AG04450 (cell line): Measurements from ENCODE around the gene LETM1. TPM values are rescaled to one million over a fixed set of nuclear protein-coding genes. Genes with fewer than 3 reads are reported as not detected.

ENCODE experiments used
- CTCF ChIA-PET: fragments of 300-600, 350-600 bp; formaldehyde crosslinking; extraction: SDS; loops from one replicate; lab custom pipeline; 2022; ENCODE audit warnings: antibody characterized with exemption, inconsistent platforms; lab: Charles Lee
- POLR2A ChIA-PET: fragments of 350-600 bp; formaldehyde crosslinking; extraction: SDS; loops from one replicate; lab custom pipeline; 2021; ENCODE audit warnings: antibody characterized with exemption, inconsistent platforms; lab: Yijun Ruan, JAX
- DNase-seq: peaks from one replicate; pipeline ENCODE4 v3.0.0-alpha.2; 2011; ENCODE audit warnings: low read depth, low spot score
- H3K27ac ChIP-seq: one replicate; pipeline ENCODE4 v1.5.1; 2012; ENCODE audit warnings: low read depth, low read length, control low read depth
- H3K27me3 ChIP-seq: one replicate; pipeline ENCODE4 v1.6.0; 2012; ENCODE audit warnings: low read length; ENCODE audit not compliant: control insufficient read depth, insufficient read depth
- H3K4me3 ChIP-seq: 2 replicates; pipeline ENCODE4 v1.5.1; 2011; ENCODE audit warnings: mild to moderate bottlenecking, low read depth, low read length, control low read depth
- H3K9me3 ChIP-seq: 2 replicates; pipeline ENCODE4 v1.5.1; 2012; ENCODE audit warnings: low read length; ENCODE audit not compliant: control insufficient read depth, insufficient read depth
- polyA plus RNA-seq: library from polyadenylated mRNA; depleted of rRNA; stranded (reverse); fragments of >200 nt; gene quantifications from 2 replicates; pipeline ENCODE4 v1.2.3, GENCODE V29; 2011
- TF ChIP-seq, protein P1 (sequence below): IDR thresholded peaks from 2 replicates; pipeline ENCODE4 v1.5.1; 2011; ENCODE audit warnings: low read depth, low read length, control low read depth, inconsistent platforms

LETM1 gene
- polyA plus RNA-seq, 1 experiment: 11.9 TPM

DNA sequence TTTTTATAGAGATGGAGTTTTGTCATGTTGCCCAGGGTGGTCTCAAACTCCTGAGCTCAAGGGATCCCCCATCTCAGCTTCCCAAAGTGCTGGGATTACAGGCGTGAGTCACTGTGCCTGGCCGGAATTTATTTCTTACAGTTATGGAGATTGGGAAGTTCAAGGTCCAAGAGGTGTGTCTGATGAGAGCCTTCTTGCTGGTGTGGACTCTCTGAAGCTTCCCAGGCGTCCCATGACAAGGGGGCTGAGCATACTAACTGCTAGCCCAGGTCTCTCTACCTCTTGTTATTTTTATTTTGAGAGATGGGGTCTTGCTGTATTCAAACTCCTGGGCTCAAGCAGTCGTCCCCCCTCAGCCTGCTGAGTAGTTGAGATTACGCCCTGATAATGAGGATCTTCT lies 12.3 kb upstream of the LETM1 start:
- ChIA-PET CTCF (interaction anchor here (1.1 kb wide), 1 partner anchor 9 kb away, joined by 4 read pairs; no protein-coding TSS in a partner anchor), POLR2A (interaction anchor here (0.7 kb wide), 1 partner anchor 136 kb away, joined by 7 read pairs; no protein-coding TSS in a partner anchor)
- no peaks in the 10 kb centered on the region for H3K27me3 ChIP-seq
- no peak for DNase-seq
- no peak overlapping the region for H3K27ac ChIP-seq
- H3K9me3 ChIP-seq: no peaks in the 10 kb centered on the region
- TF ChIP-seq, protein P1, sequence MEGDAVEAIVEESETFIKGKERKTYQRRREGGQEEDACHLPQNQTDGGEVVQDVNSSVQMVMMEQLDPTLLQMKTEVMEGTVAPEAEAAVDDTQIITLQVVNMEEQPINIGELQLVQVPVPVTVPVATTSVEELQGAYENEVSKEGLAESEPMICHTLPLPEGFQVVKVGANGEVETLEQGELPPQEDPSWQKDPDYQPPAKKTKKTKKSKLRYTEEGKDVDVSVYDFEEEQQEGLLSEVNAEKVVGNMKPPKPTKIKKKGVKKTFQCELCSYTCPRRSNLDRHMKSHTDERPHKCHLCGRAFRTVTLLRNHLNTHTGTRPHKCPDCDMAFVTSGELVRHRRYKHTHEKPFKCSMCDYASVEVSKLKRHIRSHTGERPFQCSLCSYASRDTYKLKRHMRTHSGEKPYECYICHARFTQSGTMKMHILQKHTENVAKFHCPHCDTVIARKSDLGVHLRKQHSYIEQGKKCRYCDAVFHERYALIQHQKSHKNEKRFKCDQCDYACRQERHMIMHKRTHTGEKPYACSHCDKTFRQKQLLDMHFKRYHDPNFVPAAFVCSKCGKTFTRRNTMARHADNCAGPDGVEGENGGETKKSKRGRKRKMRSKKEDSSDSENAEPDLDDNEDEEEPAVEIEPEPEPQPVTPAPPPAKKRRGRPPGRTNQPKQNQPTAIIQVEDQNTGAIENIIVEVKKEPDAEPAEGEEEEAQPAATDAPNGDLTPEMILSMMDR: no peak
- no peak overlapping the region for H3K4me3 ChIP-seq

DNA sequence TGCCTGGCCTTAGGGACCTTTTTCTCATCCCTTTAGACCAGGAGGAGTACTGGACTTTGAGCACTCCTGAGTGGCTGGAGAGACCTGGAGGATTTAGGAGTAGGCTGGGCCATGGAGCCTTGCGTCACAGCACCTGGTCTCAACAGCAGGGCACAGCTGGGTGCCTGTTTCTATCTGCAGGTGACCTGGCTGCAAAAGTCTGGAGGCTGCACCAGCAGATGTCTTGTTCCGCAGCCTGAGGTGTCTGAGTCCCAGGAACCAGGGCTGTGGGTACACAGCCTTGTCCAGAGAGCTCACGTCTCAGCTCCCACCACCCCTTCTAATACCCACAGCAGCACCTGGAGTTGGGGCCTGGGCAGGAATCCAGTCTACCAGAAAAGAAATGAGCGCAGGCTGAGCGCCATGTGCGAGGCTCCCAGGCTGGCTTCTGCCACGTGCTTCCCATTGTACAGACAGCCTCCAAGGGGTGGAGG lies 10.3 kb upstream of the LETM1 start:
- Histone ChIP-seq H3K9me3 (no peaks in the 10 kb centered on the region), H3K4me3 (no peak overlapping the region), H3K27me3 (no peaks in the 10 kb centered on the region), H3K27ac (no peak overlapping the region)
- CTCF ChIA-PET: no interaction called here
- DNase-seq: no peak
- POLR2A ChIA-PET: no interaction called here
- TF ChIP-seq, protein P1: no peak

DNA sequence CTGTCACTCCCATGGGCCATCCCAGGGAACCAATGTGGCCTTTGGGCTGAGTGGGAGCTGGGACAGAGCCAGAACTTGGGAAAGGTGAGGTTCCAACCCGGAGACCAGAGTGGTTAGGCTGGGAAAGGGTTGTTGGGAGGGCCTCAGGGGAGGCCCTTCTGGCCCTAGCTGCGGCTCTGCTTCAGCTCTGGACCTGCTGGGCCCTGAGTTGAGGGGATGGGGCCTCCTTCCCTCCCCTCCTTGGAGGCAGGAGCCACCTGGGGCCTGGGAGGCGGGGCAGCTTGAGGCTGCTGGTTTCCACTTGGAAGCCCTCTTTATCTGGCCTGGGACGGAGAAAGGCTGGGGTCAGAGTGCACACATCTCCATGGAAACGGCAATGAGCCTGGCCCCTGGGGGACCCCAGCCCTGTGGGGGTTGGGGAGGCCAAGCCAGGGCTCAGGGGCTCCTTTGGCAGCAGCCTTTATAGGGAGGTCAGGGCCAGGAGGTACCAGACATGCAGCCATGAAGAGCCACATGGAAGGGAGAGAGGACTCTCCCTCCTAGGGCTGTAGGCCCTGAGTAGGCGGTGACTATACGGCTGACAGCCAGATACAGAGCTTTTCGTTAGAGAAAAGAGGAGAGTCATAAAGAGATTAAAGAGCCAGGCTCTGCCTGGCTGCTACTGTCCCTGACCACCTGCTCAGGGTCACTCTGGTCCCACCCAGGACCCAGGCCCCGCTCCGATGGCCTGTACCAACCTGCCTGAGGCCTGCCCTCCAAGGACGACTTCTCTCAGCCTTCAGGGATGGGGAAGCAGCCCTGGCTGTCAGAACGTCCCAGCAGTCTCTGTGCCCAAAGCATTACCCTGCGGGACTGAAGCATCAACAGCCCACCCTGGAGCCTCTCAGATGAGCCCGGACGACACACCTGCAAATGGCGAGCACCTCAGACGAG lies 8.4 kb upstream of the LETM1 start:
- POLR2A ChIA-PET: no interaction called here
- Histone ChIP-seq H3K9me3 (no peaks in the 10 kb centered on the region), H3K4me3 (no peak overlapping the region), H3K27me3 (no peaks in the 10 kb centered on the region), H3K27ac (no peak overlapping the region)
- no peak for DNase-seq
- CTCF ChIA-PET: no interaction called here
- TF ChIP-seq, protein P1: no peak

DNA sequence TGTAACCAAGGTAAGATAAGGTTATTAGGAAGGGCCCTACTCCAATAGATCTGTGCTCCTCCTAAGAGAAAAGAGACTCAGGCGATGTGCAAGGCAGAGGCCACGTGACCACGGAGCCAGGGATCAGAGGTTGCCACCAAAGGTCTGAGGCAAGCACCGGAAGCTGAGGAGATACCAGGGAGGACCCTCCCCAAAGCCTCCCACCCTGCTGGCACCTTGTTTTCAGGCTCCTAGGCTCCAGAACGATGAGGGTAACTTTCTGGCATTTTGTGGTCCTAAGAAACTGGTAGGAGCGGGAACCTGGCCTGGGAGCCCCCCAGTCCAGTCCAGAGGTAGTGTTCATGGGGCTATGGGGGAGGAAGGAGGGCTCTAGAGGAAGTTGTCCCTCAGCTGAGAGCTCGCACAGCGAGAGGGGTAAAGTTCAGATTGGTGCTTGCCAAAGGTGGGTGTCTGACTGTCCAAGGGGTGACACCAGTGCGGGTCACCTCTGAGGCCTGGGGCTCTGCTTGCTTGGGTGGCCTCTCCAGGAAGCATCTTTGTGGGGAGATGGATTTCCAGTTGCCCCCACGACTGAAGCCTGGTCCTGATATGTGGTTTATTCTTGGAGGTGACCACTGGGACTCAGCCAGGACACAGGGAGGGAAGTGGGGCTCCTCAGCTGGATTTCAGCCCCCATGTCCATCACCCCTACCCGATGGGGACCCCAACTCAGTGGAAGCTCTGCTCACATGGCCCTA lies 7.5 kb upstream of the LETM1 start:
- TF ChIP-seq, protein P1: no peak
- CTCF ChIA-PET: no interaction called here
- Histone ChIP-seq H3K9me3 (no peaks in the 10 kb centered on the region), H3K4me3 (no peak overlapping the region), H3K27ac (no peak overlapping the region), H3K27me3 (no peaks in the 10 kb centered on the region)
- POLR2A ChIA-PET: no interaction called here
- DNase-seq: no peak

DNA sequence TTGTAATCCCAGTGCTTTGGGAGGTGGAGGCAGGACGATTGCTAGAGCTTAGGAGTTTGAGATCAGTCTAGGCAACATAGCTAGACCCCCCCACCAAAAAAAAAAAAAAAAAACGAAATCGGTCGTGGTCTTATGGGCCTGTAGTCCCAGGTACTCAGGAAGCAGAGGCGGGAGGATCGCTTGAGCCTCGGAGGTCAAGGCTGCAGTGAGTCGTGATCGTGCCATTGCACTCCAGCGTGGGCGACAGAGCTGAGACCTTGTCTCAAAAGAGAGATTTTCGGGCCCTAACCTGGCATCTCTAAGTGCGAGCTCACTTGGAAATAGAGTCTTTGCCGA lies 7.0 kb upstream of the LETM1 start:
- Histone ChIP-seq H3K27ac (no peak overlapping the region), H3K27me3 (no peaks in the 10 kb centered on the region), H3K4me3 (no peak overlapping the region), H3K9me3 (no peaks in the 10 kb centered on the region)
- TF ChIP-seq, protein P1: no peak
- ChIA-PET CTCF (no interaction called here), POLR2A (no interaction called here)
- DNase-seq: no peak
